22Rv1 (cell line): ENCODE results near the gene PYDC1.

ENCODE experiments used
- ZFX ChIP-seq: fragments of 450-650 bp; IDR thresholded peaks from 2 replicates; pipeline ENCODE4 v1.6.1; 2017; ENCODE audit warnings: antibody characterized with exemption, borderline replicate concordance
- TF ChIP-seq, protein P1 (sequence below): fragments of 450-650 bp; IDR thresholded peaks from 2 replicates; pipeline ENCODE4 v1.5.1; 2017; ENCODE audit warnings: mild to moderate bottlenecking

DNA sequence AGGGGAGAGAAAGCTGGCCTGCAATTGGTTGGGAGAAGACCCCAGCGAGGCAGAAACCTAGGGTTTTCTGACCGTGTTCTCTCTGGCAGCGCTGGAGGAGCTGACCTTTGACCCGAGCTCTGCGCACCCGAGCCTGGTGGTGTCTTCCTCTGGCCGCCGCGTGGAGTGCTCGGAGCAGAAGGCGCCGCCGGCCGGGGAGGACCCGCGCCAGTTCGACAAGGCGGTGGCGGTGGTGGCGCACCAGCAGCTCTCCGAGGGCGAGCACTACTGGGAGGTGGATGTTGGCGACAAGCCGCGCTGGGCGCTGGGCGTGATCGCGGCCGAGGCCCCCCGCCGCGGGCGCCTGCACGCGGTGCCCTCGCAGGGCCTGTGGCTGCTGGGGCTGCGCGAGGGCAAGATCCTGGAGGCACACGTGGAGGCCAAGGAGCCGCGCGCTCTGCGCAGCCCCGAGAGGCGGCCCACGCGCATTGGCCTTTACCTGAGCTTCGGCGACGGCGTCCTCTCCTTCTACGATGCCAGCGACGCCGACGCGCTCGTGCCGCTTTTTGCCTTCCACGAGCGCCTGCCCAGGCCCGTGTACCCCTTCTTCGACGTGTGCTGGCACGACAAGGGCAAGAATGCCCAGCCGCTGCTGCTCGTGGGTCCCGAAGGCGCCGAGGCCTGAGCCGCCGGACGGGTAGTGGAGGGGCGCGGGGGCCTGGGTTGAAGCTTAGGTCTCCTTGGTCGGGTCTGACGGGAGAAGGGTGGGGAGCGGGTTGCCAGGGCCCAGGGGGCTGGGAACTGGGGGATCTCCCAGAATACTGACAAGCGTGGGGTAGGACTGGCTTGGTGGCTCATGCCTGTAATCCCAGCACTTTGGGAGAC lies 7.4 kb upstream of the PYDC1 start:
- TF ChIP-seq, protein P1, sequence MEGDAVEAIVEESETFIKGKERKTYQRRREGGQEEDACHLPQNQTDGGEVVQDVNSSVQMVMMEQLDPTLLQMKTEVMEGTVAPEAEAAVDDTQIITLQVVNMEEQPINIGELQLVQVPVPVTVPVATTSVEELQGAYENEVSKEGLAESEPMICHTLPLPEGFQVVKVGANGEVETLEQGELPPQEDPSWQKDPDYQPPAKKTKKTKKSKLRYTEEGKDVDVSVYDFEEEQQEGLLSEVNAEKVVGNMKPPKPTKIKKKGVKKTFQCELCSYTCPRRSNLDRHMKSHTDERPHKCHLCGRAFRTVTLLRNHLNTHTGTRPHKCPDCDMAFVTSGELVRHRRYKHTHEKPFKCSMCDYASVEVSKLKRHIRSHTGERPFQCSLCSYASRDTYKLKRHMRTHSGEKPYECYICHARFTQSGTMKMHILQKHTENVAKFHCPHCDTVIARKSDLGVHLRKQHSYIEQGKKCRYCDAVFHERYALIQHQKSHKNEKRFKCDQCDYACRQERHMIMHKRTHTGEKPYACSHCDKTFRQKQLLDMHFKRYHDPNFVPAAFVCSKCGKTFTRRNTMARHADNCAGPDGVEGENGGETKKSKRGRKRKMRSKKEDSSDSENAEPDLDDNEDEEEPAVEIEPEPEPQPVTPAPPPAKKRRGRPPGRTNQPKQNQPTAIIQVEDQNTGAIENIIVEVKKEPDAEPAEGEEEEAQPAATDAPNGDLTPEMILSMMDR: no peak
- no peak for TF ChIP-seq ZFX
